HT-29 (cell line): ENCODE results near the gene SOX30. TPM values are rescaled to one million over a fixed set of nuclear protein-coding genes. Genes with fewer than 3 reads are reported as not detected.

Experiments
- small RNA-seq: library from RNA; depleted of rRNA; stranded (forward); fragments of <200 nt; gene quantifications from one replicate; pipeline ENCODE3, GENCODE V24; 2014
- total RNA-seq: library from RNA; depleted of rRNA; stranded (reverse); fragments of >200 nt; shearing (Covaris generic); gene quantifications from 2 replicates; pipeline ENCODE4 v1.2.3, GENCODE V29; 2014; rRNA removed

SOX30 gene
- total RNA-seq, 1 experiment from 2014 or later: 0.15 TPM

Small RNA genes within 50 kb of the gene (small RNA-seq; reads per million reads assigned to genes)
- not detected for gene RNU6-390P

Other genes with a start within 250 kb of the SOX30 start
- gene NIPAL4, start 192.2 kb downstream of the SOX30 start, total RNA-seq: 0.03 TPM in 1 of 2 replicates, not detected in the other
- 9.3 and 11.2 TPM in 2 replicates for gene ADAM19, start 76.7 kb downstream of the SOX30 start, total RNA-seq
- not detected in 2 replicates for gene C5orf52, start 19.1 kb upstream of the SOX30 start, total RNA-seq
- gene THG1L, start 79.0 kb upstream of the SOX30 start, total RNA-seq: 24.5 and 26.2 TPM in 2 replicates
- gene LSM11, start 91.3 kb upstream of the SOX30 start, total RNA-seq: 3.0 and 3.1 TPM in 2 replicates
- 70.0 and 101 TPM in 2 replicates for gene CLINT1, start 206.7 kb upstream of the SOX30 start, total RNA-seq